Spleen (tissue), 7 donors: ENCODE results near the gene GOLGA6A.
"Not testable (repeated sequence)": the region's sequence is repeated elsewhere in the genome, so short reads cannot be mapped to it uniquely, and the experiment has no call there.

Source experiments
- CTCF ChIP-seq, 11 experiments: fragments of 200-600 bp in 7 of 11; fragments of 450-650 bp in 4 of 11; sonication (generic) in 4 of 11; IDR thresholded peaks in 8 of 11; conservative IDR thresholded peaks in 3 of 11; 1 replicate in 7 of 11; 2 replicates in 4 of 11; pipeline versions ENCODE4 v1.4.0 to v1.8.0; 2016 to 2021; ENCODE audit warnings: antibody characterized with exemption in 11 of 11, inconsistent platforms in 4 of 11, mild to moderate bottlenecking in 1 of 11
- POLR2AphosphoS5 ChIP-seq, 3 donors: sonication (generic); formaldehyde crosslinking; IDR thresholded peaks; one replicate each; pipeline ENCODE4 v1.5.1; 2017; ENCODE audit warnings: antibody characterized with exemption in 3 of 3
- donor health status: DM: no; HTN: no; CAD: no; lungs with moderate emphysema.
- donor health status: DM: no; HTN: no; CAD: no.
- donor health status: DM: no; HTN: no; CAD: no.

GRCh38 chr15:74075781-74076180, 6.6 kb downstream of the GOLGA6A start:
- TF ChIP-seq CTCF (IDR thresholded peaks at IDR 0.05 in 8 of 11, conservative IDR thresholded peaks at IDR 0.05 in 3 of 11); POLR2AphosphoS5 (IDR thresholded peaks at IDR 0.05): not testable (repeated sequence)
